SK-N-SH (cell line): Measurements from ENCODE around the gene IFI27L1. TPM values are rescaled to one million over a fixed set of nuclear protein-coding genes. Genes with fewer than 3 reads are reported as not detected.

Source experiments
- CTCF ChIA-PET: fragments of 300-600, 350-600 bp; formaldehyde crosslinking; extraction: SDS; loops from one replicate; lab custom pipeline; 2021; lab: Yijun Ruan, JAX
- POLR2A ChIA-PET: fragments of 350-600 bp; sonication (Branson Sonifier 250); formaldehyde crosslinking; extraction: SDS; loops from one replicate; lab custom pipeline; 2020; ENCODE audit warnings: antibody characterized with exemption, inconsistent platforms; lab: Yijun Ruan, JAX
- DNase-seq: peaks from one replicate; pipeline ENCODE4 v3.0.0; 2012
- H2AFZ ChIP-seq: fragments of 200-600 bp; sonication (generic); 2 replicates; pipeline ENCODE4 v1.8.1; 2016; ENCODE audit warnings: antibody characterized with exemption, mild to moderate bottlenecking, low read depth
- H3F3A ChIP-seq: fragments of 200-600 bp; sonication (generic); replicated peaks from 2 replicates; pipeline ENCODE3; 2016; ENCODE audit warnings: antibody characterized with exemption, mild to moderate bottlenecking; ENCODE audit not compliant: insufficient read depth
- H3K27ac ChIP-seq, 2 experiments: fragments of 200-500 bp in 1 of 2; fragments of 200-600 bp in 1 of 2; sonication (Bioruptor generic) in 1 of 2; sonication (generic), shearing (Covaris generic) in 1 of 2; 2 replicates each; pipeline versions ENCODE4 v1.5.1 to v1.6.1; 2014 to 2016; ENCODE audit warnings: low read depth in 2 of 2, inconsistent platforms in 1 of 2, low read length in 1 of 2, mild to moderate bottlenecking in 1 of 2, mixed read lengths in 1 of 2
- H3K27me3 ChIP-seq: fragments of 200-600 bp; sonication (generic), shearing (Covaris generic); 2 replicates; pipeline ENCODE4 v1.6.1; 2016; ENCODE audit warnings: mixed run types; ENCODE audit not compliant: insufficient read depth
- H3K36me3 ChIP-seq, 2 experiments: fragments of 200-500 bp in 1 of 2; fragments of 200-600 bp in 1 of 2; sonication (Bioruptor generic) in 1 of 2; sonication (generic) in 1 of 2; replicated peaks in 1 of 2; 2 replicates each; pipeline versions ENCODE3 to v1.5.1; 2014 to 2016; ENCODE audit warnings: low read length in 1 of 2, mild to moderate bottlenecking in 1 of 2; ENCODE audit not compliant: insufficient read depth in 2 of 2, control insufficient read depth in 1 of 2
- H3K4me1 ChIP-seq, 2 experiments: fragments of 200-500 bp in 1 of 2; fragments of 200-600 bp in 1 of 2; sonication (Bioruptor generic) in 1 of 2; sonication (generic), shearing (Covaris generic) in 1 of 2; 2 replicates each; pipeline versions ENCODE4 v1.5.1 to v1.6.1; 2014 to 2016; ENCODE audit warnings: low read depth in 1 of 2, low read length in 1 of 2, mixed run types in 1 of 2; ENCODE audit not compliant: insufficient read depth in 2 of 2, control insufficient read depth in 1 of 2
- H3K4me2 ChIP-seq: fragments of 200-600 bp; sonication (generic), shearing (Covaris generic); 2 replicates; pipeline ENCODE4 v1.6.1; 2017; ENCODE audit warnings: mixed run types
- H3K4me3 ChIP-seq, 2 experiments: fragments of 200-500 bp in 1 of 2; fragments of 200-600 bp in 1 of 2; sonication (Bioruptor generic) in 1 of 2; sonication (generic), shearing (Covaris generic) in 1 of 2; 2 replicates each; pipeline versions ENCODE4 v1.5.1 to v1.8.1; 2014 to 2016; ENCODE audit warnings: low read depth in 2 of 2, inconsistent platforms in 1 of 2, low read length in 1 of 2, mild to moderate bottlenecking in 1 of 2, mixed read lengths in 1 of 2, moderate library complexity in 1 of 2
- H3K79me2 ChIP-seq: fragments of 200-600 bp; sonication (generic); 2 replicates; pipeline ENCODE4 v1.8.1; 2017; ENCODE audit warnings: mild to moderate bottlenecking; ENCODE audit not compliant: insufficient read depth
- H3K9ac ChIP-seq: fragments of 200-600 bp; sonication (generic); 2 replicates; pipeline ENCODE4 v1.6.1; 2017; ENCODE audit warnings: mixed run types
- H3K9me2 ChIP-seq: fragments of 200-600 bp; sonication (generic); 2 replicates; pipeline ENCODE4 v1.6.1; 2017; ENCODE audit warnings: mixed run types
- H3K9me3 ChIP-seq: fragments of 200-600 bp; sonication (generic); 2 replicates; pipeline ENCODE4 v1.6.1; 2017; ENCODE audit warnings: mixed run types, mild to moderate bottlenecking, moderate library complexity
- H4K20me1 ChIP-seq: fragments of 200-600 bp; sonication (generic); 2 replicates; pipeline ENCODE4 v1.6.1; 2017; ENCODE audit warnings: mild to moderate bottlenecking, mixed run types; ENCODE audit not compliant: insufficient read depth
- FOXJ3 ChIP-seq: sonication (generic); formaldehyde crosslinking; IDR thresholded peaks from 2 replicates; pipeline ENCODE4 v1.5.1; 2020; ENCODE audit warnings: mild to moderate bottlenecking, missing genetic modification reagents
- GABPA ChIP-seq: IDR thresholded peaks from 2 replicates; pipeline ENCODE4 v1.4.0; 2012; ENCODE audit warnings: low read depth, mild to moderate bottlenecking
- GATA2 ChIP-seq: sonication (generic); formaldehyde crosslinking; IDR thresholded peaks from 2 replicates; pipeline ENCODE4 v1.5.0; 2020; ENCODE audit warnings: mild to moderate bottlenecking, missing genetic modification reagents
- JUND ChIP-seq: IDR thresholded peaks from 2 replicates; pipeline ENCODE4 v1.4.0; 2012
- MAX ChIP-seq: IDR thresholded peaks from 2 replicates; pipeline ENCODE4 v1.4.0; 2012; ENCODE audit warnings: low read depth
- NFIC ChIP-seq: IDR thresholded peaks from 2 replicates; pipeline ENCODE4 v1.4.0; 2012; ENCODE audit warnings: borderline replicate concordance
- RAD21 ChIP-seq: IDR thresholded peaks from 2 replicates; pipeline ENCODE4 v1.6.1; 2012; ENCODE audit warnings: mild to moderate bottlenecking, low read length
- RCOR1 ChIP-seq: fragments of 150-350 bp; IDR thresholded peaks from 2 replicates; pipeline ENCODE4 v1.6.1; 2017; ENCODE audit warnings: antibody characterized with exemption, low read length
- SMC3 ChIP-seq: IDR thresholded peaks from 2 replicates; pipeline ENCODE4 v1.6.1; 2012; ENCODE audit warnings: low read depth, low read length, improper control_type of control experiment
- TAF1 ChIP-seq: IDR thresholded peaks from 2 replicates; pipeline ENCODE4 v1.6.1; 2012; ENCODE audit warnings: low read depth, mild to moderate bottlenecking, low read length, moderate library complexity, borderline replicate concordance
- TCF12 ChIP-seq: IDR thresholded peaks from 2 replicates; pipeline ENCODE4 v1.4.0; 2012
- TEAD4 ChIP-seq: IDR thresholded peaks from 2 replicates; pipeline ENCODE4 v1.4.0; 2012; ENCODE audit warnings: mild to moderate bottlenecking, borderline replicate concordance; ENCODE audit not compliant: insufficient read depth
- YY1 ChIP-seq: IDR thresholded peaks from 2 replicates; pipeline ENCODE4 v1.4.0; 2012; ENCODE audit warnings: low read depth, mild to moderate bottlenecking
- WGBS: methylation state at CpG from one replicate; pipeline ENCODE4 v1.1.6; 2017; ENCODE audit warnings: low lambda C conversion rate; 5-methylcytosine and 5-hydroxymethylcytosine counted together
- polyA plus RNA-seq, 3 experiments: library from polyadenylated mRNA; depleted of rRNA; stranded (reverse); fragments of >200 nt; gene quantifications; 2 replicates each; pipeline ENCODE4 v1.2.3, GENCODE V29; 2012
- TF ChIP-seq, protein P1 (sequence below): IDR thresholded peaks from 2 replicates; pipeline ENCODE4 v1.4.0; 2012; ENCODE audit warnings: low read depth, borderline replicate concordance
- TF ChIP-seq, protein P2 (sequence below): fragments of 150-350 bp; IDR thresholded peaks from 2 replicates; pipeline ENCODE4 v1.6.1; 2016; ENCODE audit warnings: mild to moderate bottlenecking, low read depth, low read length
- TF ChIP-seq, protein P3 (sequence below): IDR thresholded peaks from 2 replicates; pipeline ENCODE4 v1.6.1; 2012; ENCODE audit warnings: mild to moderate bottlenecking, low read depth, low read length, moderate library complexity
- TF ChIP-seq, protein P4 (sequence below): fragments of 200-600 bp; sonication (generic); IDR thresholded peaks from 2 replicates; pipeline ENCODE4 v1.6.1; 2017; ENCODE audit warnings: antibody characterized with exemption, mild to moderate bottlenecking, moderate library complexity

IFI27L1 gene
- polyA plus RNA-seq, 1 of the 3 experiments (the other 2 are of a cell fraction), result 35.3 TPM

GRCh38 chr14:94104731-94105130 lies 23.6 kb downstream of the IFI27L1 start (continued):
- no peak for TF ChIP-seq SMC3
- TF ChIP-seq GATA2 (CRISPR knock-in tag), result no peak
- no peak for TF ChIP-seq TEAD4
- TF ChIP-seq GABPA, result no peak
- TF ChIP-seq, all 33 proteins: peak for 0

DNA sequence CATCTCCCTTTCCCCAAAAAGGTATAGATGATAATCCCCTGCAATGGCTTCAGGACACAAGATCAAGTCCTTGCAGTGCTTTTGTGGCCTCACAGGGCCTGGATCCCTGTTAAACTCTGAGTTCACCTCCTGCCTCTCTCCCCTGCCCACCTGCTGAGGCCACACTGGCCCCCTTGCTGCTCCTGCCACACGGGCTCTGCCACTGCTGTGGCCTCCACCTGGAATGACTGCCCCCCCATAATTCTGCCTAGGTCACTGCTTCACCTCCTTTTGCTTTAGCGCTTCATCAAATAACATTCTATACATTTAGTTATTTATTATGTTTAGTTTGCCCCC lies 28.8 kb downstream of the IFI27L1 start:
- Histone ChIP-seq H3K27ac (no peak overlapping the region), H3K9me3 (no peaks in the 10 kb centered on the region), H3K79me2 (no peaks in the 10 kb centered on the region), H2AFZ (no peak overlapping the region), H3K4me3 (no peak overlapping the region), H3K36me3 (peaks cover 0 to 3% of the 10 kb centered on the region in 2 experiments), H3F3A (no peaks in the 10 kb centered on the region), H4K20me1 (no peaks in the 10 kb centered on the region), H3K4me1 (peaks cover 0 to 25% of the 10 kb centered on the region in 2 experiments; a peak in 1 of 4 replicates), H3K4me2 (no peak overlapping the region), H3K9me2 (no peaks in the 10 kb centered on the region), H3K27me3 (no peaks in the 10 kb centered on the region), H3K9ac (no peak overlapping the region)
- POLR2A ChIA-PET, result no interaction called here
- CTCF ChIA-PET, result interaction anchor here (1.0 kb wide), 1 partner anchor 9 kb away, joined by 3 read pairs; no protein-coding TSS in a partner anchor
- 82% methylated on average over 2 of the region's 2 CpGs for WGBS
- TF ChIP-seq RAD21 (no peak), MAX (no peak), JUND (no peak), RCOR1 (no peak), YY1 (no peak), GATA2 (CRISPR knock-in tag) (no peak), FOXJ3 (CRISPR knock-in tag) (no peak), NFIC (no peak), TCF12 (no peak)
- TF ChIP-seq, protein P1, sequence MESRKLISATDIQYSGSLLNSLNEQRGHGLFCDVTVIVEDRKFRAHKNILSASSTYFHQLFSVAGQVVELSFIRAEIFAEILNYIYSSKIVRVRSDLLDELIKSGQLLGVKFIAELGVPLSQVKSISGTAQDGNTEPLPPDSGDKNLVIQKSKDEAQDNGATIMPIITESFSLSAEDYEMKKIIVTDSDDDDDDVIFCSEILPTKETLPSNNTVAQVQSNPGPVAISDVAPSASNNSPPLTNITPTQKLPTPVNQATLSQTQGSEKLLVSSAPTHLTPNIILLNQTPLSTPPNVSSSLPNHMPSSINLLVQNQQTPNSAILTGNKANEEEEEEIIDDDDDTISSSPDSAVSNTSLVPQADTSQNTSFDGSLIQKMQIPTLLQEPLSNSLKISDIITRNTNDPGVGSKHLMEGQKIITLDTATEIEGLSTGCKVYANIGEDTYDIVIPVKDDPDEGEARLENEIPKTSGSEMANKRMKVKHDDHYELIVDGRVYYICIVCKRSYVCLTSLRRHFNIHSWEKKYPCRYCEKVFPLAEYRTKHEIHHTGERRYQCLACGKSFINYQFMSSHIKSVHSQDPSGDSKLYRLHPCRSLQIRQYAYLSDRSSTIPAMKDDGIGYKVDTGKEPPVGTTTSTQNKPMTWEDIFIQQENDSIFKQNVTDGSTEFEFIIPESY, result no peak
- DNase-seq, result no peak

DNA sequence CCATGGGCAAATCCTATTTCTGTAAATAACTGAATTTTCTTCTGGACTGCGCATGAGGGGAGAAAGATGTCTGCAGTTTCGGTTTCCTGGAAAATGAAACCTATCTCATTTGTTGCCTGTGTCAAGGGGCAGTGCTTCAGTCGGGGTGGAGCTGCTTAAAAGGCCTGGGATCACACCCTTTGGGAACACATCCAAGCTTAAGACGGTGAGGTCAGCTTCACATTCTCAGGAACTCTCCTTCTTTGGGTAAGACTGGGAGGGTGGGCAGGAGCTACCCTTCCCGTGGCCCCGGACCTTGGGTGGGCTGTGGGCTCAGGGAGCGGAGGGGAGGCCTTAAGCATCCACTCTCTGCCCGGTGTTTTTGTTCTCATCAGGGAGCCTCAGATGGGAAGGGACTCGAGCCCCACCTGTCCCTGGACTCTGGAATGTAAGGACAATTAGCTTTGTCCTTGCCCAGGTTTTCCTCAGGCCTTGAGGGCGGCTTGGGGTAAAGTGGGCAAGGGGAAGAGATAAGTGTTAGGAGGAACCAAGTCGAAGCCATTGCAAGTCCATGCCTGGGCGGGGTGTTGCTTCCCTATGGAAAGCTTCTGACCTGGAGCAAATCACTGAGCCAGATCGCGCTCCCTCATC lies 29.6 kb downstream of the IFI27L1 start, which contains the start of gene IFI27:
Gene IFI27, plus strand, starts transcription at position 185 of the 630 bp plus-strand sequence.
- CTCF ChIA-PET, result interaction anchor here (1.0 kb wide), 4 partner anchors 10 to 74 kb away, joined by 3 to 4 read pairs (median 3); no protein-coding TSS in a partner anchor
- H3K79me2 ChIP-seq, result no peaks in the 10 kb centered on the region
- DNase-seq, result no peak
- TF ChIP-seq TAF1, result no peak
- no peak for TF ChIP-seq TEAD4
- TF ChIP-seq JUND, result no peak
- no peak for TF ChIP-seq MAX
- no peak for TF ChIP-seq GABPA
- TF ChIP-seq, protein P2, sequence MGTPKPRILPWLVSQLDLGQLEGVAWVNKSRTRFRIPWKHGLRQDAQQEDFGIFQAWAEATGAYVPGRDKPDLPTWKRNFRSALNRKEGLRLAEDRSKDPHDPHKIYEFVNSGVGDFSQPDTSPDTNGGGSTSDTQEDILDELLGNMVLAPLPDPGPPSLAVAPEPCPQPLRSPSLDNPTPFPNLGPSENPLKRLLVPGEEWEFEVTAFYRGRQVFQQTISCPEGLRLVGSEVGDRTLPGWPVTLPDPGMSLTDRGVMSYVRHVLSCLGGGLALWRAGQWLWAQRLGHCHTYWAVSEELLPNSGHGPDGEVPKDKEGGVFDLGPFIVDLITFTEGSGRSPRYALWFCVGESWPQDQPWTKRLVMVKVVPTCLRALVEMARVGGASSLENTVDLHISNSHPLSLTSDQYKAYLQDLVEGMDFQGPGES, result no peak
- TF ChIP-seq, protein P3, sequence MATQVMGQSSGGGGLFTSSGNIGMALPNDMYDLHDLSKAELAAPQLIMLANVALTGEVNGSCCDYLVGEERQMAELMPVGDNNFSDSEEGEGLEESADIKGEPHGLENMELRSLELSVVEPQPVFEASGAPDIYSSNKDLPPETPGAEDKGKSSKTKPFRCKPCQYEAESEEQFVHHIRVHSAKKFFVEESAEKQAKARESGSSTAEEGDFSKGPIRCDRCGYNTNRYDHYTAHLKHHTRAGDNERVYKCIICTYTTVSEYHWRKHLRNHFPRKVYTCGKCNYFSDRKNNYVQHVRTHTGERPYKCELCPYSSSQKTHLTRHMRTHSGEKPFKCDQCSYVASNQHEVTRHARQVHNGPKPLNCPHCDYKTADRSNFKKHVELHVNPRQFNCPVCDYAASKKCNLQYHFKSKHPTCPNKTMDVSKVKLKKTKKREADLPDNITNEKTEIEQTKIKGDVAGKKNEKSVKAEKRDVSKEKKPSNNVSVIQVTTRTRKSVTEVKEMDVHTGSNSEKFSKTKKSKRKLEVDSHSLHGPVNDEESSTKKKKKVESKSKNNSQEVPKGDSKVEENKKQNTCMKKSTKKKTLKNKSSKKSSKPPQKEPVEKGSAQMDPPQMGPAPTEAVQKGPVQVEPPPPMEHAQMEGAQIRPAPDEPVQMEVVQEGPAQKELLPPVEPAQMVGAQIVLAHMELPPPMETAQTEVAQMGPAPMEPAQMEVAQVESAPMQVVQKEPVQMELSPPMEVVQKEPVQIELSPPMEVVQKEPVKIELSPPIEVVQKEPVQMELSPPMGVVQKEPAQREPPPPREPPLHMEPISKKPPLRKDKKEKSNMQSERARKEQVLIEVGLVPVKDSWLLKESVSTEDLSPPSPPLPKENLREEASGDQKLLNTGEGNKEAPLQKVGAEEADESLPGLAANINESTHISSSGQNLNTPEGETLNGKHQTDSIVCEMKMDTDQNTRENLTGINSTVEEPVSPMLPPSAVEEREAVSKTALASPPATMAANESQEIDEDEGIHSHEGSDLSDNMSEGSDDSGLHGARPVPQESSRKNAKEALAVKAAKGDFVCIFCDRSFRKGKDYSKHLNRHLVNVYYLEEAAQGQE, result no peak
- TF ChIP-seq, protein P4, sequence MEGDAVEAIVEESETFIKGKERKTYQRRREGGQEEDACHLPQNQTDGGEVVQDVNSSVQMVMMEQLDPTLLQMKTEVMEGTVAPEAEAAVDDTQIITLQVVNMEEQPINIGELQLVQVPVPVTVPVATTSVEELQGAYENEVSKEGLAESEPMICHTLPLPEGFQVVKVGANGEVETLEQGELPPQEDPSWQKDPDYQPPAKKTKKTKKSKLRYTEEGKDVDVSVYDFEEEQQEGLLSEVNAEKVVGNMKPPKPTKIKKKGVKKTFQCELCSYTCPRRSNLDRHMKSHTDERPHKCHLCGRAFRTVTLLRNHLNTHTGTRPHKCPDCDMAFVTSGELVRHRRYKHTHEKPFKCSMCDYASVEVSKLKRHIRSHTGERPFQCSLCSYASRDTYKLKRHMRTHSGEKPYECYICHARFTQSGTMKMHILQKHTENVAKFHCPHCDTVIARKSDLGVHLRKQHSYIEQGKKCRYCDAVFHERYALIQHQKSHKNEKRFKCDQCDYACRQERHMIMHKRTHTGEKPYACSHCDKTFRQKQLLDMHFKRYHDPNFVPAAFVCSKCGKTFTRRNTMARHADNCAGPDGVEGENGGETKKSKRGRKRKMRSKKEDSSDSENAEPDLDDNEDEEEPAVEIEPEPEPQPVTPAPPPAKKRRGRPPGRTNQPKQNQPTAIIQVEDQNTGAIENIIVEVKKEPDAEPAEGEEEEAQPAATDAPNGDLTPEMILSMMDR, result no peak

More for the DNA sequence above, 29.6 kb downstream of the IFI27L1 start, which contains the start of gene IFI27:
- 89% methylated on average over 12 of the region's 14 CpGs for WGBS
- POLR2A ChIA-PET, result no interaction called here
- no peak within 1 kb of the TSS for H3K4me3 ChIP-seq
- no peaks in the 10 kb centered on the region for H3K9me3 ChIP-seq
- H3F3A ChIP-seq, result no peaks in the 10 kb centered on the region
- H3K9me2 ChIP-seq, result no peaks in the 10 kb centered on the region
- H3K9ac ChIP-seq, result no peak within 1 kb of the TSS
- peaks cover 0 to 33% of the 10 kb centered on the region in 2 experiments; a peak in 1 of 4 replicates for H3K4me1 ChIP-seq
- H3K27ac ChIP-seq, result no peak within 1 kb of the TSS
- H3K36me3 ChIP-seq, result peaks cover 0 to 3% of the 10 kb centered on the region in 2 experiments
- no peak within 1 kb of the TSS for H2AFZ ChIP-seq
- no peaks in the 10 kb centered on the region for H4K20me1 ChIP-seq
- no peak within 1 kb of the TSS for H3K4me2 ChIP-seq
- no peaks in the 10 kb centered on the region for H3K27me3 ChIP-seq
